CD4-positive, alpha-beta T cell treated with Interleukin-2 at 100 ng/mL for 4 hours (primary cell): Measurements from ENCODE around the gene SLC6A1.

Source experiments
- DNase-seq: peaks from one replicate; pipeline ENCODE4 v3.0.0-alpha.2; 2020; ENCODE audit warnings: low spot score

The SLC6A1 gene

GRCh38 chr3:10970306-10970960 is 22.1 kb upstream of the SLC6A1 start:
- DNase-seq = no peak

DNA sequence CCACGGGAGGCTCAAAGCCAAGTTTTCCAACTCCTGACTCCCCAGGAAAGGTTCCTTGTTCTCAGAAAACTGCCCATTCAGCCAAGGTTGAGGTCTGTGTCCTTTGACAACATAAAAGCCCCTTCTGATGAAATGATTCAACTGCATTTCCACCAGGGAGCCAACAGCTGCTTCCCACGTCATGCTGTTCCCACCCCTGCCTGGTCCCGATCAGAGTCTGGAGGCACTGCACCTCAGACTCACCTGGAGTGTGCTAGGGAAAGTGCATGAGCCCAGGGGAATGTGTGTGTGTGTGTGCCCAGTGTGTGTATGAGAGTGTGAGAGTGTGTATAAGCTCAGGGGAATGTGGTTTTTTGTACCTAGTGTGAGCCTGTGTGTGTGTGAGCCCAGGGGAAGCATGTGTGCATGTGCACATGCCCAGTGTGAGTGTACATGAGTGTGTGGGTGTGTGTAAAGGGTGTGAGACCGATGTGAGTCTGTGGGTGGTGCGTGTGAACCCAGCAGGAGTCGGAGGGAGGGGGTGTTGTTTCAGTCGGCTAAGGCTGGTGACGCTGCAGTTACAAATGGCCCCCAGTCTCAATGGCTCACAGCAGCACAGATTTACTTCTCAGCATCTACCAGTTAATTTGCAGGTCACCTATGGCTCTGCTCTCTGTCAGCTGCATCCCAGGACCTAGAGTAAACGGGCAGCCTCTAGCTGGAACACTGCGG is 20.3 kb upstream of the SLC6A1 start:
- no peak for DNase-seq

DNA sequence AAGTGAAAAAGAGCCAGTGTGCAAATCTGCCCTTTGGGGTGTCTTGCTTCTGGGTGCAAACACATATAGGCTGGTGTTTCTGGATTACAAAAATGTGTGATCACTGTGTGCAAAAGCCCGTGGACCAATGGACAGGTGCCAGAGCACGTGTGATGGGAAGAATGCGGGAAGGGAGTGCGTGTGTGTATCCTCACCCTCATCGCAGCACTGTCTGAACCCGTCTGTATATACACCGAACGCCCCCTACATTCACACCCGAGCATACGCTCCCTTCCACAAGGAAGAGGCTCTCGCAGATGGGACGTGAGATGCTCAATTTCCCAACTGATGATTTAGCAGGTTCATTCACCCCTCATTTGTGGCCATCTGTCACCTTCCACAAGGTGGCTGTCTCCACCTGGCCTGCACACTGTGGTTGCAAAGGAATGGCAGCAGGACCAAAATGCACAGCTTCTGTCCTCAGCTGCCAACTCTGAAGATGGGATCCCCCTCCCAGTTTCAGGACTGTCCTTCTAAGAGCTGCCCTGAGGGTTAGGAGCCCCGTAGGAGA is 19.4 kb upstream of the SLC6A1 start:
- DNase-seq = no peak

GRCh38 chr3:10974131-10974530 is 18.4 kb upstream of the SLC6A1 start:
- no peak for DNase-seq

- no peak for DNase-seq
These were observed 17.7 kb upstream of the SLC6A1 start for GRCh38 chr3:10974746-10975375.

- DNase-seq = no peak
These were observed 16.8 kb upstream of the SLC6A1 start for GRCh38 chr3:10975695-10976234.

DNA sequence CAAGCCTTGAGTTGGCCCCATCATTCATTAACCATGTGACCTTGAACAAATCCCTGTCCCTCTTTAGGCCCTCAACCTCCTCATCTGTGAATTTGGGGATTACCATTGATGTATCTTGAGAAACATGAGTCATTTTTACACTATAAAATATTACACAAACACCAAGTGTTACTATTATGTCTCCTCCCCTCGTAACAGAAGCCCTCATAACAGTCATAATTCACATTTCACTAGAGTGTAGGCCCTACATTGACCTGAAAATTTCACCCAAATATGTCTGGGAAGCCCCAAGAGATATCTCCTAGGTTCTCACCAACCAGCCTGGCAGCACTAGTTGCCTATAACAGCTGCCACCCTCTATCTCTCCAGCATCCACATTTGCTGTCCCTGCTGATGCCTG is 15.8 kb upstream of the SLC6A1 start:
- no peak for DNase-seq

- DNase-seq = no peak
These were observed 14.5 kb upstream of the SLC6A1 start for GRCh38 chr3:10977892-10978510.

DNA sequence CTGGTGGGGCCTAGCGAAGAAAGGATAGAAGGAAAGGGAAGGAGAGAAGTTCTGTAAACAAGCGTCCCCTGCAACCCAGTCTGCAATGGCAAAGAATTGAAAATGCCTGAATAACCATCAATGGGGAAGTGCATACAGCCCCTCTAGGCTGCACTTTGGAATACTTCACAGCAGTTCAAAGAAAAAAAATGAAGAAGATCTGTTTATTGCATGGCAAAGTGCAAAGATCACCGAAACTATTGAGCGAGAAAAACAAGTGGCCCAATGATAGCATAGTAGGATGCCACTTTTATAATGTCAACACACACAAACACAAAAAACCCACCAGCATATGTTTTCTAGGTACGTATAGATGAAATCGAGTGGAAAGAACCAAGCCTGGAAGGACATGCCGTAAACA is 13.6 kb upstream of the SLC6A1 start:
- no peak for DNase-seq

GRCh38 chr3:10980312-10980711 is 12.2 kb upstream of the SLC6A1 start:
- DNase-seq = no peak

DNA sequence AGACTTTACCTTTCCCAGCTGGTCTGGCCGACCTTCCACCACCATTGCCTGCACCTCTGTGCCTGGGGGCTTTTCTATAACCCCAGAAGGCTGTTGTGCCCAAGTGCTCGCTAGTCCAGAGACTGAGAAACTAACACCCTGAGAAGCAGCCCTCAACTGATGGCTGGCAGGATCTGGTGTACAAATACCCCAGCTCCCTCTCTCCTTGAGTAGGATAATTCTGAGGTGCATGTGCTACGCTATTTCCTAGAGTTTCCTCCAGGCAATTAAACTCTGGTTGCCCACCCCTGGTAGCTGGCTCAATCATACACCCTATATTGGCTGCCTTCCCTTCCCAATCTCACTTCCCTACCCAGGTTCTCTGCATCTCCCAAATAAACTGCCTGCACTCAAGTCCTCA is 11.5 kb upstream of the SLC6A1 start:
- DNase-seq = no peak

DNA sequence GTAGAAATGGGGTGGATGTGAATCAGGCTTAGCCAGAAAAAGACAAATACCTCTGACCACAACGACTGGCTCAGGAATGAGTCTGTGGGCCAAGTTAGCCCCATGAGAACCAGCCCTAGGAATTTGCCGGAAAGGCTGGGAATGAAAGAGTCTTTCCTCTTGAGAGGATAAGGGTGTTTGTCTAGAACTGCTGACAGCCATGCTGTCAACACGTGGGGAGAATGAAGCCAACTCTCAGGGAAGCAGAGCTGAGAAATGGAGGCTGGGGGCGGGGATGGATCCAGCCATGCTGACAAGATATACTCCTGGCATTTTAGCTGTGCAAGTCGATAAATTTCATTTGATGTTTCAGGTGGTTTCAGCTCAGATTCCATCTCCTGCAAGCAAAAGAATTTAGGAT is 10.6 kb upstream of the SLC6A1 start:
- DNase-seq = no peak

GRCh38 chr3:10982782-10983181 is 9.8 kb upstream of the SLC6A1 start:
- no peak for DNase-seq

DNA sequence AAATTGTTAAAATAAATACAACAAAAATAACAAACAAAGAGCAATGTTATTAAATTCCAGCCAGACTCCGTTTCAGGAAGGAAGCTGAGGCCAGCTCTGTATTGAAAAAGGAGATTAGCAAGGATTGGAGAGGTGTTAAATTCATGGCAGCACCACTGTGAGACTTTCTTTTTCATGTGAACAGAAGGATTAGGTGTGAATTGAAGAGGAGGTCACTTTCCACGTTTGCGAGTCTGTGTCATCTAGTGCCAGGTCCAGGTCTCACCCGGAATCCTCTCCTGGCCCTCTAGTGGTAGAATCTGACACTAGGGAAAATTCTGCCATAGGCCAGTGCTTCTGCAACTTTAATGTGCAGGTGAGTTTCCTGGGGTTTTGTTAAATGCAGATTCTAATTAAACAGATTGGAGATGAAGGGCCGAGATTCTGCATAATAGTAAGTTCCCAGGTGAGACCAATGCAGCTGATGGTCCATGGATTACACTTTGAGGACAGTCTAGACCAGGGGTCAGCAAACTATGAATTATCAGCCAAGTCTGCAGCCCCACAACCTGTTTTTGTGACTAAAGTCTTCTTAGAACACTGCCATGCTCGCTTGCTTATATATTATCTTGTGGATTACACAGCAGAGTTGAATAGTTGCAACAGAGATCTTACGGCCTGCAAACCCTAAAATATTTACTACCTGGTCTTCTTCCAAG is 9.2 kb upstream of the SLC6A1 start:
- DNase-seq = peak; percentile 4

- DNase-seq = no peak
These were observed 8.1 kb upstream of the SLC6A1 start for GRCh38 chr3:10984371-10984896.

- no peak for DNase-seq
These were observed 7.4 kb upstream of the SLC6A1 start for GRCh38 chr3:10985181-10985580.

DNA sequence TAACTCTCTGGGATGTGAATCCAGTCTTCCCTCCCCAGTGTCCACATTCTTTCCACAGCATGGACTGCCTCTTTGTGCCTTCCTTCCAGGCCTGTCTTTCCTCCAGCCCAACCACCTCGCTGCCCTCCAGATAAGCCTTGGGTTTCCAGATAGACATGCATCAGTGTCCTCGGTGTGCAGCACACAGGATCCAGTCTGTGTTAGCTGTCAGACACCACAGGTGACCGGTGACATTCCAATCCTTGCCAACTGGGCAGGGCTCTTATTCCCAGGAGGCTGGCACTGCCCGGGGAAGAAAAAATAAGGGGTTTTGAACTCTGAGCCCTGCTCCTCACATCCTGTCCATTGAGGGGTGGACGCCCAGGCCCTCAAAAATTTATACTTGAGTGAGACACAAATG is 6.0 kb upstream of the SLC6A1 start:
- no peak for DNase-seq

GRCh38 chr3:10988001-10988665 is 4.4 kb upstream of the SLC6A1 start:
- DNase-seq = no peak

DNA sequence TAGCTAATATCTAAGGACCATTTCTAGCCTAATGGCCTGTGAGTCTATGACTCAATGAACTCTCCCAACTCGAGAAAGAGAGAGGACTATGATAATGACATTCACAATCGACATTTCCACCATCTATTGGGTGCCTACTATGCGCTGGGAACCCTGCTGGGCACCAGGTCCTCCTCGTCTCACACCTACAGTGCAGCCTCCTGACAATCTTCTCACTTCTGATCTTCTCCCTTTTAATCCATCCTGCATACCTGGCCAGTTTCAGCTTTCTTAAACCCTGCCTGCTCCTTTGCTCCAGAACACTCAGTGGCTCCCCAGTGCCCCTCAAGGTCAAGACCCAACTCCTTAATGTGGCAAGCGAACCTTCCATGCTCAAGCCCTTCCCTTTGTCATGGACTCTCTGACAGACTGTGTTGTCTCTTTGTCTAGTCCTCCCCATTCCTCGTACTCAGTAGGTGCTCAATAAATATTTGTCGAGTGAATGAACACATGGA is 3.5 kb upstream of the SLC6A1 start:
- DNase-seq = no peak

DNA sequence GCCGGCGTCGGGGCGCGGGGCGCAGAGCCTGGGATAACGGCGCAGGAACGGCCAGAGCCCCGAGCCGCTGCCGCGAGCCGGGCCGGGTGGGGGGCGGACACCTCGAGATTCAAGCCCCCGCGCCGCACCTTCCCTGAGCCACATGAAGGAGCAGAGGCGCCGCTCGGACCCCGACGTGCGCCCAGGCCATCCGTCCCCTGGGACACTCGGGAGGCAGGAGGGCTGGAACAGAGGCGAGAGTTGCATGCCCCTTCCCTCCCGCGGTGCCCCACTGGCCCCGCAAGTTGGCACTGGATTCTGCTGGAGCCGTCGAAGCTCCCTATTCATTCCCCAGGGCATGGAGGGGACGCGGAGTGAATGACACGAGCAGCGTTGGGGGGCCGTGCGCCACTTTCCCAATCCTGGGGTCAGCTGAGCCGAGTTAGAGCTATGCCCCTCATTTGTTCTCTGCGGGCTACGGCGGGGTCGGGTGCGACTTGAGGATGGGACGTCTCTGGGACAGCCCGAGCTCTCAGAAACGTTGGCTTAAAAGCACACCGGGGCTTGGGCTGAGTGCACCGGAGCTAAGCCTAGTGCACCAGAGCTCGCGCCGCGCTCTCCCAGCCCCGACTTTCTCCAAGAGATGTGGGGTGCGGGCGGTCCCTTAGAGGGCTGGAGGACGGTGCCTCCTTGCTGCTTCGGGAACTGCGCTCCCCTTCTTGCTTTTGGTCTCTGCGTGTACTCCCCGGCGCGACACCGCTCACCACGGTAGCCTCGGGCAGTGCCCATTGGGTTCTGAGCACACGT is 588 bp downstream of the SLC6A1 start:
- DNase-seq = no peak
